Type B pancreatic cell (in vitro differentiated cells): Measurements from ENCODE around the gene KLHL3. TPM values are rescaled to one million over a fixed set of nuclear protein-coding genes. Genes with fewer than 3 reads are reported as not detected.

Experiments
- DNase-seq: peaks from one replicate; pipeline ENCODE4 v3.0.0; 2021; ENCODE audit warnings: mixed read lengths; ENCODE audit not compliant: unreplicated experiment; ENCODE audit errors: extremely low spot score
- H3K27ac Mint-ChIP-seq: 2 replicates; pipeline ENCODE4 v1.8.0; 2021; ENCODE audit warnings: mild to moderate bottlenecking, mixed read lengths
- H3K27me3 Mint-ChIP-seq: 2 replicates; pipeline ENCODE4 v1.8.0; 2021; ENCODE audit warnings: mixed read lengths
- H3K36me3 Mint-ChIP-seq: 2 replicates; pipeline ENCODE4 v1.8.0; 2021; ENCODE audit warnings: mixed read lengths
- H3K4me1 Mint-ChIP-seq: one replicate; pipeline ENCODE4 v1.8.0; 2021; ENCODE audit warnings: mixed read lengths; ENCODE audit not compliant: unreplicated experiment
- H3K4me3 Mint-ChIP-seq: 2 replicates; pipeline ENCODE4 v1.8.0; 2021; ENCODE audit warnings: mild to moderate bottlenecking, mixed read lengths
- H3K9me3 Mint-ChIP-seq: 2 replicates; pipeline ENCODE4 v1.8.0; 2021; ENCODE audit warnings: mixed read lengths
- CTCF ChIP-seq: fragments of 200-600 bp; sonication (generic); conservative IDR thresholded peaks from 2 replicates; pipeline ENCODE4 v1.5.0; 2021; ENCODE audit warnings: antibody characterized with exemption, mild to moderate bottlenecking
- total RNA-seq: library from RNA; stranded (reverse); gene quantifications from 2 replicates; pipeline ENCODE4 v1.2.1, GENCODE V29; 2021; ENCODE audit warnings: low replicate concordance

The KLHL3 gene
- total RNA-seq, 1 donor from 2014 or later = 9.7 TPM

GRCh38 chr5:137580030-137580429, 155.9 kb downstream of the KLHL3 start:
- H3K27ac Mint-ChIP-seq = no peak overlapping the region
- H3K4me1 Mint-ChIP-seq = no peaks in the 10 kb centered on the region
- H3K27me3 Mint-ChIP-seq = peaks cover 23% of the 10 kb centered on the region
- no peaks in the 10 kb centered on the region for H3K9me3 Mint-ChIP-seq
- H3K4me3 Mint-ChIP-seq = no peak overlapping the region
- TF ChIP-seq CTCF = peak; percentile 57
- DNase-seq = no peak
- no peaks in the 10 kb centered on the region for H3K36me3 Mint-ChIP-seq

- no peak for TF ChIP-seq CTCF
- H3K36me3 Mint-ChIP-seq = no peaks in the 10 kb centered on the region
- H3K4me3 Mint-ChIP-seq = no peak overlapping the region
- H3K27me3 Mint-ChIP-seq = peaks cover 21% of the 10 kb centered on the region
- no peaks in the 10 kb centered on the region for H3K9me3 Mint-ChIP-seq
- DNase-seq = no peak
- H3K4me1 Mint-ChIP-seq = no peaks in the 10 kb centered on the region
- no peak overlapping the region for H3K27ac Mint-ChIP-seq
Observed at GRCh38 chr5:137575847-137576246, 160.0 kb downstream of the KLHL3 start.

GRCh38 chr5:137575211-137575610, 160.7 kb downstream of the KLHL3 start:
- DNase-seq = no peak
- H3K9me3 Mint-ChIP-seq = no peaks in the 10 kb centered on the region
- peaks cover 21% of the 10 kb centered on the region for H3K27me3 Mint-ChIP-seq
- no peak for TF ChIP-seq CTCF
- H3K4me1 Mint-ChIP-seq = no peaks in the 10 kb centered on the region
- no peak overlapping the region for H3K27ac Mint-ChIP-seq
- H3K36me3 Mint-ChIP-seq = no peaks in the 10 kb centered on the region
- no peak overlapping the region for H3K4me3 Mint-ChIP-seq

- no peaks in the 10 kb centered on the region for H3K4me1 Mint-ChIP-seq
- no peak for TF ChIP-seq CTCF
- no peak for DNase-seq
- no peaks in the 10 kb centered on the region for H3K36me3 Mint-ChIP-seq
- H3K27me3 Mint-ChIP-seq = peaks cover 15% of the 10 kb centered on the region
- H3K9me3 Mint-ChIP-seq = no peaks in the 10 kb centered on the region
- H3K4me3 Mint-ChIP-seq = no peak overlapping the region
- no peak overlapping the region for H3K27ac Mint-ChIP-seq
Observed at GRCh38 chr5:137573376-137573775, 162.5 kb downstream of the KLHL3 start.

- no peak for DNase-seq
- Mint-ChIP-seq H3K4me1 (peaks cover 4% of the 10 kb centered on the region), H3K9me3 (no peaks in the 10 kb centered on the region), H3K4me3 (no peak overlapping the region), H3K27me3 (peaks cover 20% of the 10 kb centered on the region), H3K36me3 (no peaks in the 10 kb centered on the region), H3K27ac (no peak overlapping the region)
- TF ChIP-seq CTCF = no peak
Observed at GRCh38 chr5:137572042-137572695, 163.7 kb downstream of the KLHL3 start.
